Renal cortex interstitium (tissue), 3 donors: ENCODE measurements around the gene DDIAS. TPM values are rescaled to one million over a fixed set of nuclear protein-coding genes. Genes with fewer than 3 reads are reported as not detected.

Source experiments
- polyA plus RNA-seq, 3 donors: library from polyadenylated mRNA; unstranded; fragments of 120-200 nt; gene quantifications; one replicate each; pipeline ENCODE4 v1.2.1, GENCODE V29; 2013; ENCODE audit not compliant: insufficient read length in 3 of 3

The DDIAS gene
- polyA plus RNA-seq, 3 donors = 5.2 to 9.3 (median 7.2) TPM

Other genes starting within 250 kb of the DDIAS start
- 1 to 10 TPM; 2.6 to 3.8 (median 3.3) TPM for gene FAM181B, start 167.9 kb upstream of the DDIAS start, polyA plus RNA-seq
- 100 to 1,000 TPM; 224 to 275 (median 264) TPM for gene PRCP, start 1.3 kb upstream of the DDIAS start, polyA plus RNA-seq
- 1 to 10 TPM; 7.6 to 7.9 (median 7.7) TPM for gene RAB30, start 170.2 kb downstream of the DDIAS start, polyA plus RNA-seq